Measurements from ENCODE around the gene EXOC3L1. TPM values are rescaled to one million over a fixed set of nuclear protein-coding genes. Genes with fewer than 3 reads are reported as not detected.

EXOC3L1 gene
- total RNA-seq, 1 experiment from 2014 or later, result 4.0 TPM

GRCh38 chr16:67150833-67151396 is 39.0 kb downstream of the EXOC3L1 start, which contains the start of gene B3GNT9:
Gene B3GNT9, minus strand, starts transcription at chr16:67150998. Its CDS starts 513 bp downstream, at chr16:67150485.
- H3K9me3 Mint-ChIP-seq, result no peaks in the 10 kb centered on the region
- ATAC-seq (peak; percentile 36), DNase-seq (ENCODE audit: low spot score) (peak; percentile 77)
- peaks cover 58% of the 10 kb centered on the region for H3K27me3 Mint-ChIP-seq (ENCODE audit: low read depth)
- H3K4me1 Mint-ChIP-seq, result peaks cover 8% of the 10 kb centered on the region
- peaks cover 12% of the 10 kb centered on the region for H3K36me3 Mint-ChIP-seq
- H3K4me3 Mint-ChIP-seq, result peak within 1 kb of the TSS; percentile 75
- CTCF ChIA-PET, result interaction anchor here (0.7 to 15.3 kb wide), 24 partner anchors 9 to 249 kb away, joined by 3 to 386 read pairs (median 5); partner anchors contain the start of genes CES3, ELMO3, FBXL8 and FHOD1
- no peak within 1 kb of the TSS for H3K27ac Mint-ChIP-seq
- POLR2A ChIA-PET, result interaction anchor here (0.9 to 1.1 kb wide), 3 partner anchors 19 to 193 kb away, joined by 3 to 4 read pairs (median 3); partner anchors contain the start of gene NOL3
- peak; percentile 15; the same call in 1 of the 2 replicates for TF ChIP-seq SMAD3 (CRISPR knock-in tag; IDR thresholded peaks at IDR 0.05; ENCODE audit: borderline replicate concordance)
- TF ChIP-seq, protein P1, sequence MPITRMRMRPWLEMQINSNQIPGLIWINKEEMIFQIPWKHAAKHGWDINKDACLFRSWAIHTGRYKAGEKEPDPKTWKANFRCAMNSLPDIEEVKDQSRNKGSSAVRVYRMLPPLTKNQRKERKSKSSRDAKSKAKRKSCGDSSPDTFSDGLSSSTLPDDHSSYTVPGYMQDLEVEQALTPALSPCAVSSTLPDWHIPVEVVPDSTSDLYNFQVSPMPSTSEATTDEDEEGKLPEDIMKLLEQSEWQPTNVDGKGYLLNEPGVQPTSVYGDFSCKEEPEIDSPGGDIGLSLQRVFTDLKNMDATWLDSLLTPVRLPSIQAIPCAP (CRISPR knock-in tag; IDR thresholded peaks at IDR 0.05), result no peak
- no peak for TF ChIP-seq ZNF423 (CRISPR knock-in tag; IDR thresholded peaks at IDR 0.05)
- TF ChIP-seq TEAD1 (CRISPR knock-in tag; IDR thresholded peaks at IDR 0.05), result no peak
- TF ChIP-seq ELF4 (CRISPR knock-in tag; IDR thresholded peaks at IDR 0.05; ENCODE audit: low read depth), result no peak
- TF ChIP-seq USF1 (CRISPR knock-in tag; IDR thresholded peaks at IDR 0.05), result peak; percentile 96
- no peak for TF ChIP-seq AR (CRISPR knock-in tag; IDR thresholded peaks at IDR 0.05)
- no peak for TF ChIP-seq ZNF512 (CRISPR knock-in tag; IDR thresholded peaks at IDR 0.05; ENCODE audit: borderline replicate concordance)
- TF ChIP-seq GABPB1 (CRISPR knock-in tag; IDR thresholded peaks at IDR 0.05), result 0 out of 2 replicates have a peak, but pooled peaks have one; percentile 23
- TF ChIP-seq ZNF121 (CRISPR knock-in tag; IDR thresholded peaks at IDR 0.05), result no peak
- 0 out of 2 replicates have a peak, but pooled peaks have one; percentile 16 for TF ChIP-seq KAT7 (CRISPR knock-in tag; IDR thresholded peaks at IDR 0.05; ENCODE audit: borderline replicate concordance)
- TF ChIP-seq AFF4 (CRISPR knock-in tag; IDR thresholded peaks at IDR 0.05; ENCODE audit: borderline replicate concordance), result no peak
- no peak for TF ChIP-seq ZNF671 (CRISPR knock-in tag; IDR thresholded peaks at IDR 0.05)
- TF ChIP-seq TEAD4 (CRISPR knock-in tag; IDR thresholded peaks at IDR 0.05), result no peak
- no peak for TF ChIP-seq NFYB (CRISPR knock-in tag; conservative IDR thresholded peaks at IDR 0.05; ENCODE audit: low read depth)
- TF ChIP-seq ATF2 (CRISPR knock-in tag; IDR thresholded peaks at IDR 0.05; ENCODE audit: borderline replicate concordance, low read depth), result no peak
- TF ChIP-seq, protein P2, sequence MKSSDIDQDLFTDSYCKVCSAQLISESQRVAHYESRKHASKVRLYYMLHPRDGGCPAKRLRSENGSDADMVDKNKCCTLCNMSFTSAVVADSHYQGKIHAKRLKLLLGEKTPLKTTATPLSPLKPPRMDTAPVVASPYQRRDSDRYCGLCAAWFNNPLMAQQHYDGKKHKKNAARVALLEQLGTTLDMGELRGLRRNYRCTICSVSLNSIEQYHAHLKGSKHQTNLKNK (CRISPR knock-in tag; IDR thresholded peaks at IDR 0.05), result no peak
- no peak for TF ChIP-seq GTF2I (CRISPR knock-in tag; conservative IDR thresholded peaks at IDR 0.05)
- TF ChIP-seq EMX1 (CRISPR knock-in tag; IDR thresholded peaks at IDR 0.05), result no peak
- TF ChIP-seq GRHL2 (CRISPR knock-in tag; IDR thresholded peaks at IDR 0.05; ENCODE audit: insufficient replicate concordance, severe bottlenecking), result no peak
- no peak for TF ChIP-seq ETV6 (CRISPR knock-in tag; IDR thresholded peaks at IDR 0.05)
- peak; percentile 59; the same call in 1 of the 2 replicates for TF ChIP-seq ZNF263 (CRISPR knock-in tag; IDR thresholded peaks at IDR 0.05; ENCODE audit: low read depth)
- no peak for TF ChIP-seq CREM (CRISPR knock-in tag; IDR thresholded peaks at IDR 0.05)
- no peak for TF ChIP-seq ZNF232 (CRISPR knock-in tag; IDR thresholded peaks at IDR 0.05)
